NCI-H128 (cell line): ENCODE results near the gene NLRC4.
"Not testable (repeated sequence)": the region's sequence is repeated elsewhere in the genome, so short reads cannot be mapped to it uniquely, and the experiment has no call there.

Experiments used
- DNase-seq: peaks from one replicate; lab custom pipeline; 2025; ENCODE audit not compliant: unreplicated experiment; lab: John Stamatoyannopoulos, UW

NLRC4 gene

GRCh38 chr2:32264422-32265105 is at the start of gene NLRC4:
NLRC4 (minus strand) TSS chr2:32264886; CDS start chr2:32256775, 8,111 bp downstream.
- DNase-seq: no peak

- DNase-seq: no peak
These were observed 45.9 kb upstream of the NLRC4 start for GRCh38 chr2:32310577-32310976.

- not testable (repeated sequence) for DNase-seq
These were observed 29.4 kb upstream of the NLRC4 start for GRCh38 chr2:32293966-32294562.

- not testable (repeated sequence) for DNase-seq
These were observed 28.8 kb upstream of the NLRC4 start for GRCh38 chr2:32293493-32293892.

- DNase-seq: no peak
These were observed 27.1 kb upstream of the NLRC4 start for GRCh38 chr2:32291746-32292145.

- DNase-seq: no peak
These were observed 25.3 kb upstream of the NLRC4 start for GRCh38 chr2:32290000-32290339.

GRCh38 chr2:32289165-32289999 is 24.7 kb upstream of the NLRC4 start:
- no peak for DNase-seq

- DNase-seq: no peak
These were observed 19.6 kb upstream of the NLRC4 start for GRCh38 chr2:32284321-32284720.

- DNase-seq: no peak
These were observed 13.8 kb upstream of the NLRC4 start for GRCh38 chr2:32278478-32278853.

- DNase-seq: peak; percentile 79
These were observed 13.2 kb upstream of the NLRC4 start, which contains the start of gene YIPF4 for GRCh38 chr2:32277674-32278477. YIPF4 (plus strand) TSS chr2:32277904; CDS start chr2:32278156, 252 bp downstream.

- no peak for DNase-seq
These were observed 12.6 kb upstream of the NLRC4 start for GRCh38 chr2:32277363-32277673.

- DNase-seq: not testable (repeated sequence)
These were observed 11.1 kb upstream of the NLRC4 start for GRCh38 chr2:32275790-32276189.

GRCh38 chr2:32274289-32274688 is 9.6 kb upstream of the NLRC4 start:
- DNase-seq: no peak

- no peak for DNase-seq
These were observed 7.6 kb upstream of the NLRC4 start for GRCh38 chr2:32272279-32272678.

- no peak for DNase-seq
These were observed 6.4 kb upstream of the NLRC4 start for GRCh38 chr2:32271063-32271462.

GRCh38 chr2:32262105-32262504 is 2.6 kb downstream of the NLRC4 start:
- DNase-seq: no peak

GRCh38 chr2:32260376-32260775 is 4.3 kb downstream of the NLRC4 start:
- no peak for DNase-seq

GRCh38 chr2:32258242-32258641 is 6.4 kb downstream of the NLRC4 start:
- DNase-seq: no peak

GRCh38 chr2:32250290-32250689 is 14.4 kb downstream of the NLRC4 start:
- DNase-seq: no peak

GRCh38 chr2:32249731-32250236 is 14.9 kb downstream of the NLRC4 start:
- DNase-seq: no peak

- no peak for DNase-seq
These were observed 16.4 kb downstream of the NLRC4 start for GRCh38 chr2:32248299-32248698.
